Measurements from ENCODE around the gene HOTAIR. TPM values are rescaled to one million over a fixed set of nuclear protein-coding genes. Genes with fewer than 3 reads are reported as not detected.

Gene HOTAIR
- total RNA-seq, 1 experiment from 2014 or later, result not detected

DNA sequence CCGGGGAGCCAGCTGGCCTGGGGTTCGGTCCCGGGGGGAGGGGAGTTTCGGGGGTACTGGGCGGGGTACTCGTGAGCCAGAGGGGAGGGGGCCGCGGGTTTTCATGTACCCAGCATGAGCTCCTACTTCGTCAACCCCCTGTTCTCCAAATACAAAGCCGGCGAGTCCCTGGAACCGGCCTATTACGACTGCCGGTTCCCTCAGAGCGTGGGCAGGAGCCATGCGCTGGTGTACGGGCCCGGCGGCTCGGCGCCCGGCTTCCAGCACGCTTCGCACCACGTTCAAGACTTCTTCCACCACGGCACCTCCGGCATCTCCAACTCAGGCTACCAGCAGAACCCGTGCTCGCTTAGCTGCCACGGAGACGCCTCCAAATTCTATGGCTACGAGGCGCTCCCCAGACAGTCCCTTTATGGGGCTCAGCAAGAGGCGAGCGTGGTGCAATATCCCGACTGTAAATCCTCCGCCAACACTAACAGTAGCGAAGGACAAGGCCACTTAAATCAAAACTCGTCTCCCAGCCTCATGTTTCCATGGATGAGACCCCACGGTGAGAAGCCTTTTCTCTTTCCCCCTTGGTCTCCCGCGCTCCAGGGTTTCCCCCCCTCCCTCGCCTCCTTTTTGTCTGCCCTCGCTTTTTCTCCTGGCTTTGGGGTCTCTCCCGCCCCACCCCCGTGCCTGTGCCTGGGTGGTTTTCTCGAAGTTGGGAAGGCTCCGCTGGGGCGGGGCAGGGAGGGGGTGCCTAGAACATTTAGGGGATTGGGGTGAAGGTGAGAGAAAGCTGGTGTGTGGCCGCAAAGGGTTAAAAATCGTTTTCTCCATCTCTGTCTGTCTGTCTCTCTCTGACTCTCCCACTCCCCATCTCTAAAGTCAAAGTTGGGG, 34.7 kb upstream of the HOTAIR start:
- peaks cover 100% of the 10 kb centered on the region for H3K27me3 Mint-ChIP-seq (ENCODE audit: low read depth)
- H3K36me3 Mint-ChIP-seq, result no peaks in the 10 kb centered on the region
- H3K4me3 Mint-ChIP-seq, result peak overlapping the region; percentile 35
- ATAC-seq (no peak), DNase-seq (ENCODE audit: low spot score) (no peak)
- peaks cover 25% of the 10 kb centered on the region for H3K4me1 Mint-ChIP-seq
- H3K9me3 Mint-ChIP-seq, result no peaks in the 10 kb centered on the region
- ChIA-PET CTCF (interaction anchor here (0.6 to 10.8 kb wide), 24 partner anchors 8 to 381 kb away, joined by 3 to 107 read pairs (median 5); partner anchors contain the start of genes HOXC10, HOXC11, HOXC5 and HOXC6), POLR2A (interaction anchor here (0.7 kb wide), 1 partner anchor 19 kb away, joined by 3 read pairs; the partner anchor contains the start of gene HOXC6)
- H3K27ac Mint-ChIP-seq, result no peak overlapping the region
- no peak for TF ChIP-seq FOXP4 (CRISPR knock-in tag; IDR thresholded peaks at IDR 0.05)

DNA sequence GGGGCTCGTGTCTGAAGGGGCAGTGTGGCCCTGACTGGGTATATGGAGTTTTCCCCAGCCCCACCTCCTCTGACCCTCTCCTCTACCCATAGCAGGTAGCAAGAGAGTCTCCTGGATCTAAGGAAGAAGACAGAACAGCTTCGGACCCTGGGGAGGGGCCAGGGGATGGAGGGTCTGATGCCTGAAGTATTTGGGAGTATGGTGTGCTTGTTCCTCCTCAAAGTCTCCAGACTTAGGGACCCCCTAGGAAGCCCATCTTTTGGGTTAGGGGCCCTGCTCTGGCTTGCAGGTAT, 33.5 kb upstream of the HOTAIR start:
- POLR2A ChIA-PET, result no interaction called here
- ATAC-seq (no peak), DNase-seq (ENCODE audit: low spot score) (no peak)
- no peaks in the 10 kb centered on the region for H3K9me3 Mint-ChIP-seq
- H3K27ac Mint-ChIP-seq, result no peak overlapping the region
- peaks cover 100% of the 10 kb centered on the region for H3K27me3 Mint-ChIP-seq (ENCODE audit: low read depth)
- no peaks in the 10 kb centered on the region for H3K36me3 Mint-ChIP-seq
- no peak for TF ChIP-seq ZBTB43 (CRISPR knock-in tag; IDR thresholded peaks at IDR 0.05)
- TF ChIP-seq SP1 (CRISPR knock-in tag; conservative IDR thresholded peaks at IDR 0.05), result no peak
- TF ChIP-seq, protein P1, sequence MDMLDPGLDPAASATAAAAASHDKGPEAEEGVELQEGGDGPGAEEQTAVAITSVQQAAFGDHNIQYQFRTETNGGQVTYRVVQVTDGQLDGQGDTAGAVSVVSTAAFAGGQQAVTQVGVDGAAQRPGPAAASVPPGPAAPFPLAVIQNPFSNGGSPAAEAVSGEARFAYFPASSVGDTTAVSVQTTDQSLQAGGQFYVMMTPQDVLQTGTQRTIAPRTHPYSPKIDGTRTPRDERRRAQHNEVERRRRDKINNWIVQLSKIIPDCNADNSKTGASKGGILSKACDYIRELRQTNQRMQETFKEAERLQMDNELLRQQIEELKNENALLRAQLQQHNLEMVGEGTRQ (CRISPR knock-in tag; IDR thresholded peaks at IDR 0.05), result no peak
- TF ChIP-seq SMAD4 (CRISPR knock-in tag; IDR thresholded peaks at IDR 0.05), result no peak
- TF ChIP-seq NFE2L1 (CRISPR knock-in tag; IDR thresholded peaks at IDR 0.05), result no peak
- TF ChIP-seq, protein P2, sequence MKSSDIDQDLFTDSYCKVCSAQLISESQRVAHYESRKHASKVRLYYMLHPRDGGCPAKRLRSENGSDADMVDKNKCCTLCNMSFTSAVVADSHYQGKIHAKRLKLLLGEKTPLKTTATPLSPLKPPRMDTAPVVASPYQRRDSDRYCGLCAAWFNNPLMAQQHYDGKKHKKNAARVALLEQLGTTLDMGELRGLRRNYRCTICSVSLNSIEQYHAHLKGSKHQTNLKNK (CRISPR knock-in tag; IDR thresholded peaks at IDR 0.05), result no peak
- CTCF ChIA-PET, result interaction anchor here (1.0 to 10.8 kb wide), 12 partner anchors 9 to 207 kb away, joined by 3 to 107 read pairs (median 12); partner anchors contain the start of genes HOXC10 and HOXC5
- no peak overlapping the region for H3K4me3 Mint-ChIP-seq
- H3K4me1 Mint-ChIP-seq, result peaks cover 25% of the 10 kb centered on the region

GRCh38 chr12:54007538-54008259, 32.9 kb upstream of the HOTAIR start:
- no peak for TF ChIP-seq NFATC4 (CRISPR knock-in tag; IDR thresholded peaks at IDR 0.05)
- TF ChIP-seq GABPB1 (CRISPR knock-in tag; IDR thresholded peaks at IDR 0.05), result no peak
- DNase-seq (ENCODE audit: low spot score) (no peak), ATAC-seq (no peak)
- peaks cover 100% of the 10 kb centered on the region for H3K27me3 Mint-ChIP-seq (ENCODE audit: low read depth)
- no peak overlapping the region for H3K27ac Mint-ChIP-seq
- no peak overlapping the region for H3K4me3 Mint-ChIP-seq
- no peaks in the 10 kb centered on the region for H3K36me3 Mint-ChIP-seq
- peaks cover 25% of the 10 kb centered on the region for H3K4me1 Mint-ChIP-seq
- CTCF ChIA-PET, result interaction anchor here (0.5 to 10.8 kb wide), 12 partner anchors 10 to 208 kb away, joined by 3 to 107 read pairs (median 27); partner anchors contain the start of genes HOXC10 and HOXC5
- POLR2A ChIA-PET, result no interaction called here
- H3K9me3 Mint-ChIP-seq, result no peaks in the 10 kb centered on the region

GRCh38 chr12:54006559-54007220, 31.9 kb upstream of the HOTAIR start:
- no peaks in the 10 kb centered on the region for H3K9me3 Mint-ChIP-seq
- H3K4me3 Mint-ChIP-seq, result no peak overlapping the region
- DNase-seq (ENCODE audit: low spot score), result no peak
- H3K27ac Mint-ChIP-seq, result no peak overlapping the region
- H3K36me3 Mint-ChIP-seq, result no peaks in the 10 kb centered on the region; the same call in 1 of the 2 replicates
- ChIA-PET CTCF (interaction anchor here (0.7 to 10.8 kb wide), 21 partner anchors 11 to 373 kb away, joined by 3 to 107 read pairs (median 5); partner anchors contain the start of genes HOXC10, HOXC5 and SMUG1), POLR2A (no interaction called here)
- H3K27me3 Mint-ChIP-seq (ENCODE audit: low read depth), result peaks cover 100% of the 10 kb centered on the region
- no peak for ATAC-seq
- H3K4me1 Mint-ChIP-seq, result peaks cover 25% of the 10 kb centered on the region
- TF ChIP-seq ZNF317 (CRISPR knock-in tag; IDR thresholded peaks at IDR 0.05; ENCODE audit: borderline replicate concordance, low read depth), result no peak
- no peak for TF ChIP-seq ZBTB43 (CRISPR knock-in tag; IDR thresholded peaks at IDR 0.05)
- no peak for TF ChIP-seq ZNF425 (CRISPR knock-in tag; conservative IDR thresholded peaks at IDR 0.05)
- no peak for TF ChIP-seq ZNF121 (CRISPR knock-in tag; IDR thresholded peaks at IDR 0.05)
- TF ChIP-seq GABPB1 (CRISPR knock-in tag; IDR thresholded peaks at IDR 0.05), result no peak
- TF ChIP-seq, protein P3, sequence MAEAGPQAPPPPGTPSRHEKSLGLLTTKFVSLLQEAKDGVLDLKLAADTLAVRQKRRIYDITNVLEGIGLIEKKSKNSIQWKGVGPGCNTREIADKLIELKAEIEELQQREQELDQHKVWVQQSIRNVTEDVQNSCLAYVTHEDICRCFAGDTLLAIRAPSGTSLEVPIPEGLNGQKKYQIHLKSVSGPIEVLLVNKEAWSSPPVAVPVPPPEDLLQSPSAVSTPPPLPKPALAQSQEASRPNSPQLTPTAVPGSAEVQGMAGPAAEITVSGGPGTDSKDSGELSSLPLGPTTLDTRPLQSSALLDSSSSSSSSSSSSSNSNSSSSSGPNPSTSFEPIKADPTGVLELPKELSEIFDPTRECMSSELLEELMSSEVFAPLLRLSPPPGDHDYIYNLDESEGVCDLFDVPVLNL (CRISPR knock-in tag; IDR thresholded peaks at IDR 0.05; ENCODE audit: borderline replicate concordance, low read depth), result no peak
- no peak for TF ChIP-seq CREB1 (CRISPR knock-in tag; IDR thresholded peaks at IDR 0.05)

Data from WTC11 (cell line).